IMR-90 (cell line): ENCODE data around the gene PDLIM5. TPM values are rescaled to one million over a fixed set of nuclear protein-coding genes. Genes with fewer than 3 reads are reported as not detected.

ENCODE experiments used
- ATAC-seq: fragments of 200-7000 bp; cut with Tn5 transposase; 2 replicates; pipeline ENCODE4 v1.9.1; 2020; ENCODE audit warnings: low read depth, mild to moderate bottlenecking, moderate library complexity
- BruUV-seq: library from RNA; stranded (reverse); fragments of 400-500 nt; replicated peaks from 2 replicates; lab custom pipeline; 2021; lab: Mats Ljungman, UMichigan
- CTCF ChIA-PET: fragments of 300-600 bp; formaldehyde crosslinking; extraction: SDS; loops from one replicate; lab custom pipeline; 2021; ENCODE audit warnings: antibody characterized with exemption; lab: Yijun Ruan, JAX
- POLR2A ChIA-PET: fragments of 300-600 bp; sonication (Branson Sonifier 250); formaldehyde crosslinking; loops from one replicate; lab custom pipeline; 2022; ENCODE audit warnings: antibody characterized with exemption; ENCODE audit not compliant: unreplicated experiment; lab: Charles Lee
- DNase-seq: peaks from one replicate; pipeline ENCODE4 v3.0.0; 2013
- H2AFZ ChIP-seq: replicated peaks from 2 replicates; pipeline ENCODE3; 2013; ENCODE audit warnings: low read length, mild to moderate bottlenecking; ENCODE audit not compliant: poor library complexity
- H2AK5ac ChIP-seq: 2 replicates; pipeline ENCODE4 v1.6.1; 2013; ENCODE audit warnings: low read depth, low read length, inconsistent platforms
- H2AK9ac ChIP-seq: replicated peaks from 2 replicates; pipeline ENCODE3; 2013; ENCODE audit warnings: mild to moderate bottlenecking, low read depth, low read length, moderate library complexity; ENCODE audit not compliant: poor library complexity
- H2BK120ac ChIP-seq: 2 replicates; pipeline ENCODE4 v1.6.1; 2013; ENCODE audit warnings: low read depth, low read length, inconsistent platforms
- H2BK15ac ChIP-seq: 3 replicates; pipeline ENCODE4 v1.6.1; 2013; ENCODE audit warnings: low read depth, low read length, inconsistent platforms
- H2BK20ac ChIP-seq: 2 replicates; pipeline ENCODE4 v1.6.1; 2013; ENCODE audit warnings: low read depth, mild to moderate bottlenecking, inconsistent platforms, low read length, moderate library complexity
- H2BK5ac ChIP-seq: 2 replicates; pipeline ENCODE4 v1.6.1; 2013; ENCODE audit warnings: mild to moderate bottlenecking, low read depth, low read length, inconsistent platforms; ENCODE audit not compliant: poor library complexity, severe bottlenecking
- H3K14ac ChIP-seq: replicated peaks from 2 replicates; pipeline ENCODE4 v1.6.1; 2013; ENCODE audit warnings: low read depth, low read length, inconsistent platforms
- H3K18ac ChIP-seq: 2 replicates; pipeline ENCODE4 v1.6.1; 2013; ENCODE audit warnings: low read depth, low read length, control low read depth
- H3K23ac ChIP-seq: 2 replicates; pipeline ENCODE4 v1.6.1; 2013; ENCODE audit warnings: low read depth, low read length, inconsistent platforms
- H3K27ac ChIP-seq: 2 replicates; pipeline ENCODE4 v1.5.1; 2013; ENCODE audit warnings: mild to moderate bottlenecking, control low read depth, low read length; ENCODE audit not compliant: insufficient read depth
- H3K27me3 ChIP-seq: 2 replicates; pipeline ENCODE4 v1.6.1; 2013; ENCODE audit warnings: low read length; ENCODE audit not compliant: control insufficient read depth, insufficient read depth
- H3K36me3 ChIP-seq: 2 replicates; pipeline ENCODE4 v1.6.1; 2013; ENCODE audit warnings: low read length, mixed read lengths; ENCODE audit not compliant: control insufficient read depth, insufficient read depth
- H3K4ac ChIP-seq: 2 replicates; pipeline ENCODE4 v1.6.1; 2013; ENCODE audit warnings: low read depth, low read length, inconsistent platforms
- H3K4me1 ChIP-seq: 2 replicates; pipeline ENCODE4 v1.6.1; 2013; ENCODE audit warnings: low read length, mixed read lengths; ENCODE audit not compliant: control insufficient read depth, insufficient read depth
- H3K4me2 ChIP-seq: 2 replicates; pipeline ENCODE4 v1.6.1; 2013; ENCODE audit warnings: low read depth, mild to moderate bottlenecking, control low read depth, low read length, moderate library complexity
- H3K4me3 ChIP-seq: 2 replicates; pipeline ENCODE4 v1.5.1; 2013; ENCODE audit warnings: low read depth, mild to moderate bottlenecking, control low read depth, low read length, moderate library complexity; ENCODE audit not compliant: insufficient read depth
- H3K56ac ChIP-seq: 2 replicates; pipeline ENCODE4 v1.6.1; 2013; ENCODE audit warnings: low read length, inconsistent platforms; ENCODE audit not compliant: insufficient read depth; ENCODE audit errors: extremely low read depth
- H3K79me1 ChIP-seq, 2 experiments: 2 replicates each; pipeline ENCODE4 v1.6.1; 2013; ENCODE audit warnings: low read length in 2 of 2, inconsistent platforms in 1 of 2, low read depth in 1 of 2
- H3K9ac ChIP-seq: 2 replicates; pipeline ENCODE4 v1.6.1; 2013; ENCODE audit warnings: low read depth, low read length, control low read depth
- H3K9me1 ChIP-seq: 2 replicates; pipeline ENCODE4 v1.6.1; 2013; ENCODE audit warnings: low read length, inconsistent platforms; ENCODE audit not compliant: insufficient read depth
- H3K9me3 ChIP-seq: 2 replicates; pipeline ENCODE4 v1.6.1; 2013; ENCODE audit warnings: low read length; ENCODE audit not compliant: control insufficient read depth, insufficient read depth
- H4K20me1 ChIP-seq: 2 replicates; pipeline ENCODE4 v1.6.1; 2013; ENCODE audit warnings: low read length, inconsistent platforms; ENCODE audit not compliant: insufficient read depth
- H4K5ac ChIP-seq: 2 replicates; pipeline ENCODE4 v1.6.1; 2013; ENCODE audit warnings: mild to moderate bottlenecking, low read depth, low read length, control low read depth
- H4K8ac ChIP-seq, 2 experiments: 2 replicates each; pipeline ENCODE4 v1.6.1; 2013; ENCODE audit warnings: low read depth in 2 of 2, low read length in 2 of 2, control low read depth in 1 of 2, inconsistent platforms in 1 of 2
- H4K91ac ChIP-seq: 2 replicates; pipeline ENCODE4 v1.6.1; 2013; ENCODE audit warnings: low read depth, low read length, inconsistent platforms; ENCODE audit not compliant: insufficient read depth
- BHLHE40 ChIP-seq: fragments of 150-350 bp; IDR thresholded peaks from 2 replicates; pipeline ENCODE4 v1.6.1; 2016; ENCODE audit warnings: mild to moderate bottlenecking, low read depth, low read length
- CEBPB ChIP-seq: IDR thresholded peaks from 2 replicates; pipeline ENCODE4 v1.6.1; 2012; ENCODE audit warnings: low read depth, low read length, improper control_type of control experiment
- CHD1 ChIP-seq: IDR thresholded peaks from 2 replicates; pipeline ENCODE4 v1.6.1; 2012; ENCODE audit warnings: low read depth, low read length, improper control_type of control experiment
- ELK1 ChIP-seq: fragments of 150-350 bp; IDR thresholded peaks from 2 replicates; pipeline ENCODE4 v1.6.1; 2016; ENCODE audit warnings: low read depth, mild to moderate bottlenecking, low read length, moderate library complexity, borderline replicate concordance
- FOS ChIP-seq: fragments of 150-350 bp; IDR thresholded peaks from 2 replicates; pipeline ENCODE4 v1.6.1; 2016; ENCODE audit warnings: low read depth, low read length
- MAFK ChIP-seq: IDR thresholded peaks from 2 replicates; pipeline ENCODE4 v1.6.1; 2012; ENCODE audit warnings: low read depth, low read length, improper control_type of control experiment
- MAZ ChIP-seq: IDR thresholded peaks from 2 replicates; pipeline ENCODE4 v1.6.1; 2012; ENCODE audit warnings: low read depth, mild to moderate bottlenecking, low read length, improper control_type of control experiment, moderate library complexity, borderline replicate concordance
- MXI1 ChIP-seq: IDR thresholded peaks from 2 replicates; pipeline ENCODE4 v1.6.1; 2012; ENCODE audit warnings: low read depth, mild to moderate bottlenecking, low read length, moderate library complexity, borderline replicate concordance
- NFE2L2 ChIP-seq: fragments of 150-350 bp; IDR thresholded peaks from 2 replicates; pipeline ENCODE4 v1.6.1; 2016; ENCODE audit warnings: low read depth, mild to moderate bottlenecking, low read length
- POLR2A ChIP-seq: IDR thresholded peaks from 2 replicates; pipeline ENCODE4 v1.6.1; 2012; ENCODE audit warnings: mild to moderate bottlenecking, low read depth, low read length
- RAD21 ChIP-seq: IDR thresholded peaks from 2 replicates; pipeline ENCODE4 v1.6.1; 2012; ENCODE audit warnings: low read length, improper control_type of control experiment
- RCOR1 ChIP-seq: IDR thresholded peaks from 2 replicates; pipeline ENCODE4 v1.6.1; 2012; ENCODE audit warnings: mild to moderate bottlenecking, low read length, improper control_type of control experiment; ENCODE audit not compliant: insufficient replicate concordance
- RFX5 ChIP-seq: IDR thresholded peaks from 2 replicates; pipeline ENCODE4 v1.8.0; 2012; ENCODE audit warnings: low read depth, mild to moderate bottlenecking, low read length, moderate library complexity
- USF2 ChIP-seq: fragments of 150-350 bp; IDR thresholded peaks from 2 replicates; pipeline ENCODE4 v1.6.1; 2017; ENCODE audit warnings: mild to moderate bottlenecking, antibody characterized with exemption, low read length, low read depth
- WGBS, 2 experiments: methylation state at CpG; one replicate each; pipeline versions ENCODE4 v1.1.5 to v1.1.7; 2013; ENCODE audit warnings: missing lambda C conversion rate in 2 of 2; ENCODE audit not compliant: insufficient read length in 1 of 2; ENCODE audit errors: extremely low coverage in 2 of 2; 5-methylcytosine and 5-hydroxymethylcytosine counted together
- dilution Hi-C: fragments of 300-500 bp; cut with HindIII; formaldehyde crosslinking; loops from one replicate; pipeline ENCODE4 v1.14.3; 2018; ENCODE audit warnings: low sequenced_read_pairs; ENCODE audit not compliant: unreplicated experiment
- in situ Hi-C: fragments of 300-500 bp; cut with MboI; formaldehyde crosslinking; loops from 3 replicates; pipeline ENCODE4 v1.14.3; 2019; ENCODE audit warnings: low sequenced_read_pairs, inconsistent platforms, mixed read lengths
- intact Hi-C: fragments of 100-400 bp; cut with micrococcal nuclease; formaldehyde crosslinking; loops from 2 replicates; pipeline ENCODE4 v1.10.0; 2022
- polyA plus RNA-seq, 3 experiments: library from polyadenylated mRNA; depleted of rRNA; stranded (reverse); fragments of >200 nt; gene quantifications; 2 replicates each; pipeline ENCODE4 v1.2.3, GENCODE V29; 2012; ENCODE audit warnings: low replicate concordance in 1 of 3
- total RNA-seq: library from RNA; depleted of rRNA; stranded (reverse); fragments of >200 nt; gene quantifications from 2 replicates; pipeline ENCODE4 v1.2.3, GENCODE V29; 2012
- TF ChIP-seq, protein P1 (sequence below): conservative IDR thresholded peaks from 2 replicates; pipeline ENCODE4 v1.5.1; 2012; ENCODE audit warnings: mild to moderate bottlenecking, low read depth, low read length, improper control_type of control experiment

The PDLIM5 gene
- total and polyA plus RNA-seq, 2 of the 4 experiments (the other 2 are of a cell fraction) = 96.5 to 188 TPM

GRCh38 chr4:94660614-94661013 lies 208.9 kb downstream of the PDLIM5 start:
- Histone ChIP-seq H3K27ac (no peak overlapping the region), H3K4me1 (no peaks in the 10 kb centered on the region), H3K18ac (no peak overlapping the region), H2BK120ac (no peak overlapping the region), H2AK9ac (no peak overlapping the region), H3K36me3 (peaks cover 5% of the 10 kb centered on the region; the same call in 1 of the 2 replicates), H3K4me2 (no peak overlapping the region), H3K9me3 (no peaks in the 10 kb centered on the region), H2BK5ac (no peak overlapping the region), H2AFZ (no peak overlapping the region), H3K79me1 (peaks cover 0 to 9% of the 10 kb centered on the region in 2 experiments; a peak in 3 of 4 replicates), H3K9me1 (peaks cover 3% of the 10 kb centered on the region; the same call in 1 of the 2 replicates), H3K56ac (no peak overlapping the region), H3K23ac (no peak overlapping the region), H4K20me1 (no peaks in the 10 kb centered on the region), H3K27me3 (no peaks in the 10 kb centered on the region), H3K4ac (no peak overlapping the region), H4K8ac (no peak overlapping the region), H3K9ac (no peak overlapping the region), H2AK5ac (no peak overlapping the region), H3K4me3 (no peak overlapping the region), H4K5ac (no peak overlapping the region), H3K14ac (no peak overlapping the region), H2BK15ac (no peak overlapping the region), H2BK20ac (no peak overlapping the region), H4K91ac (no peak overlapping the region)
- no peak for DNase-seq
- intact Hi-C loops = no loop called here
- TF ChIP-seq RAD21 (no peak), NFE2L2 (no peak), USF2 (no peak), POLR2A (no peak), MAFK (no peak), RCOR1 (no peak), MXI1 (no peak), CHD1 (no peak), BHLHE40 (no peak), CEBPB (no peak), RFX5 (no peak), ELK1 (no peak), FOS (no peak), MAZ (no peak)
- TF ChIP-seq, protein P1, sequence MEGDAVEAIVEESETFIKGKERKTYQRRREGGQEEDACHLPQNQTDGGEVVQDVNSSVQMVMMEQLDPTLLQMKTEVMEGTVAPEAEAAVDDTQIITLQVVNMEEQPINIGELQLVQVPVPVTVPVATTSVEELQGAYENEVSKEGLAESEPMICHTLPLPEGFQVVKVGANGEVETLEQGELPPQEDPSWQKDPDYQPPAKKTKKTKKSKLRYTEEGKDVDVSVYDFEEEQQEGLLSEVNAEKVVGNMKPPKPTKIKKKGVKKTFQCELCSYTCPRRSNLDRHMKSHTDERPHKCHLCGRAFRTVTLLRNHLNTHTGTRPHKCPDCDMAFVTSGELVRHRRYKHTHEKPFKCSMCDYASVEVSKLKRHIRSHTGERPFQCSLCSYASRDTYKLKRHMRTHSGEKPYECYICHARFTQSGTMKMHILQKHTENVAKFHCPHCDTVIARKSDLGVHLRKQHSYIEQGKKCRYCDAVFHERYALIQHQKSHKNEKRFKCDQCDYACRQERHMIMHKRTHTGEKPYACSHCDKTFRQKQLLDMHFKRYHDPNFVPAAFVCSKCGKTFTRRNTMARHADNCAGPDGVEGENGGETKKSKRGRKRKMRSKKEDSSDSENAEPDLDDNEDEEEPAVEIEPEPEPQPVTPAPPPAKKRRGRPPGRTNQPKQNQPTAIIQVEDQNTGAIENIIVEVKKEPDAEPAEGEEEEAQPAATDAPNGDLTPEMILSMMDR = no peak
- WGBS, 2 experiments = 100% methylated on average over 2 of the region's 3 CpGs; no CpG with 5 or more reads in 1 of the 2 experiments
- in situ Hi-C loops = no loop called here
- dilution Hi-C loops = no loop called here
- ChIA-PET POLR2A (no interaction called here), CTCF (no interaction called here)
- BruUV-seq = no TSS peak
- ATAC-seq = no peak
